DOHH2 (cell line): Measurements from ENCODE around the gene A1BG.

Source experiments
- H3F3A ChIP-seq: fragments of 200-600 bp; sonication (generic), shearing (Covaris generic); 2 replicates; pipeline ENCODE4 v1.6.0; 2016; ENCODE audit warnings: antibody characterized with exemption, mild to moderate bottlenecking; ENCODE audit not compliant: control insufficient read depth, insufficient read depth
- H3K27ac ChIP-seq: fragments of 200-600 bp; sonication (generic); 2 replicates; pipeline ENCODE4 v1.5.1; 2014; ENCODE audit warnings: low read depth, mild to moderate bottlenecking, low read length, moderate library complexity
- H3K27me3 ChIP-seq: fragments of 200-600 bp; sonication (generic); 2 replicates; pipeline ENCODE4 v1.6.1; 2014; ENCODE audit warnings: mild to moderate bottlenecking, low read length, mixed read lengths; ENCODE audit not compliant: control insufficient read depth
- H3K36me3 ChIP-seq: fragments of 200-600 bp; sonication (generic); 2 replicates; pipeline ENCODE4 v1.6.1; 2014; ENCODE audit warnings: mild to moderate bottlenecking, low read length, moderate library complexity, mixed read lengths; ENCODE audit not compliant: control insufficient read depth
- H3K4me1 ChIP-seq: fragments of 200-600 bp; sonication (generic); 2 replicates; pipeline ENCODE4 v1.6.1; 2014; ENCODE audit warnings: mild to moderate bottlenecking, low read length, mixed read lengths; ENCODE audit not compliant: control insufficient read depth
- H3K4me2 ChIP-seq: fragments of 200-600 bp; sonication (generic); 2 replicates; pipeline ENCODE4 v1.6.0; 2014; ENCODE audit warnings: mild to moderate bottlenecking, low read length, moderate library complexity
- H3K4me3 ChIP-seq: fragments of 200-600 bp; sonication (generic); 2 replicates; pipeline ENCODE4 v1.5.1; 2014; ENCODE audit warnings: mild to moderate bottlenecking, low read length, mixed read lengths
- H3K79me2 ChIP-seq: fragments of 200-600 bp; sonication (generic); 2 replicates; pipeline ENCODE4 v1.6.1; 2014; ENCODE audit warnings: mild to moderate bottlenecking, low read length, mixed read lengths; ENCODE audit not compliant: control insufficient read depth
- H3K9me2 ChIP-seq: fragments of 200-600 bp; sonication (generic); replicated peaks from 2 replicates; pipeline ENCODE4 v1.6.1; 2014; ENCODE audit warnings: mild to moderate bottlenecking, low read length, mixed read lengths; ENCODE audit not compliant: control insufficient read depth
- H3K9me3 ChIP-seq: fragments of 200-600 bp; sonication (generic); 2 replicates; pipeline ENCODE4 v1.6.1; 2014; ENCODE audit warnings: antibody characterized with exemption, low read length, mixed read lengths; ENCODE audit not compliant: control insufficient read depth, insufficient read depth
- H4K20me1 ChIP-seq: fragments of 200-600 bp; sonication (generic); 2 replicates; pipeline ENCODE4 v1.6.0; 2014; ENCODE audit warnings: low read depth, mild to moderate bottlenecking, antibody characterized with exemption, low read length, moderate library complexity; ENCODE audit not compliant: control insufficient read depth, insufficient read depth
- EZH2phosphoT487 ChIP-seq: fragments of 200-600 bp; sonication (generic); IDR thresholded peaks from 2 replicates; pipeline ENCODE4 v1.6.1; 2017; ENCODE audit warnings: borderline replicate concordance, mild to moderate bottlenecking, antibody characterized with exemption, low read length, moderate library complexity, mixed read lengths
- TF ChIP-seq, protein P1 (sequence below): fragments of 200-600 bp; sonication (generic); IDR thresholded peaks from one replicate; pipeline ENCODE4 v1.5.1; 2014; ENCODE audit warnings: antibody characterized with exemption, mild to moderate bottlenecking, low read depth, low read length; ENCODE audit not compliant: poor library complexity, severe bottlenecking

The A1BG gene

DNA sequence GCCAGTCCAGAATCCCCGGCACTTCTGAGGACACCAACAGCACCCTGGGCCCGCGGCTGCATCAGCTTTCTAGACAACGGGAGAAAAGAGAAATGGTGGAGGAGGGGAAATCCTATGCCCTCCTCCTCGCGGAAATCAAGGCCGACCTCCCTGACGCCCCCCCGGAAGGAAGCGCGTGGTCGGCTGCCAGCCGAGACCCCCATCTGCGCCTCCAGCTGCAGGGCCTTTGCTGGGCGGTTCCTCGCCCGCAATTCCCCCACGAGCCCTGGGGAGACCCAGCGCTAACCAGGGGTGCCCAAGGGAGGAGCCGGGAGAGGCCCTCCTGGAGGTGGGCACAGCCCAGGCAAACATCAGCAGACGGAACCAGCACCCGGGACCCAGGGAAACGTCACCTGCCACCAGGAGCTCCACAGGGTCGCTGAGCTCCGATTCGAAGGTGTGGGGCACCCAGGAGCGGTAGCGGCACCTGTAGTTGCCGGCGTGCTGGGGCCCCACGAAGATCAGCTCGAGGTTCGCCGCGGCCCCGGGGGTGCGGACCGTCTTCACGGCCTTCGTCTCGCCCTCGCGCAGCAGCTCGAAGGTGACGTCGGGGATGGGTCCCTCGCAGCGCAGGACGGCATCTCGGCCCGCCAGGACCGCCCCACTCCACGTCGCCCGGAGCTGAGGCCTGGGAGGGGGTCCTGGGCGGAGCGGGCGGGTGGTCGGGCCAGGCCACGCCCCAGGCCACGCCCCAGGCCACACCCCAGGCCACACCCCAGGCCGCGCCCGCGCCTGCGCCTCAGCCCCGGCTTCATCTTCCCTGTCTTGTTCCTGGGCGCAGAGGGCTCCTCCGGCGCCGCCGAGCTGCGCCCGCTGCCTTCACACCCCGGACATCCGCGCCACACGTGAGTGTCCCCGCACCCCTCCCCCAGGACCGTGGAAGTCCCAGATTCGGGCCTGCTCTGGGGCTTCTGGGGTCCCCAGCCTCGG, 6.0 kb downstream of the A1BG start:
- no peaks in the 10 kb centered on the region for H3K27me3 ChIP-seq
- H3K36me3 ChIP-seq = peaks cover 13% of the 10 kb centered on the region
- H3K4me1 ChIP-seq = peaks cover 27% of the 10 kb centered on the region
- H4K20me1 ChIP-seq = no peaks in the 10 kb centered on the region
- no peaks in the 10 kb centered on the region for H3K9me2 ChIP-seq
- peak overlapping the region; percentile 91 for H3K4me3 ChIP-seq
- peak overlapping the region; percentile 67 for H3K4me2 ChIP-seq
- peaks cover 32% of the 10 kb centered on the region for H3K79me2 ChIP-seq
- TF ChIP-seq, protein P1, sequence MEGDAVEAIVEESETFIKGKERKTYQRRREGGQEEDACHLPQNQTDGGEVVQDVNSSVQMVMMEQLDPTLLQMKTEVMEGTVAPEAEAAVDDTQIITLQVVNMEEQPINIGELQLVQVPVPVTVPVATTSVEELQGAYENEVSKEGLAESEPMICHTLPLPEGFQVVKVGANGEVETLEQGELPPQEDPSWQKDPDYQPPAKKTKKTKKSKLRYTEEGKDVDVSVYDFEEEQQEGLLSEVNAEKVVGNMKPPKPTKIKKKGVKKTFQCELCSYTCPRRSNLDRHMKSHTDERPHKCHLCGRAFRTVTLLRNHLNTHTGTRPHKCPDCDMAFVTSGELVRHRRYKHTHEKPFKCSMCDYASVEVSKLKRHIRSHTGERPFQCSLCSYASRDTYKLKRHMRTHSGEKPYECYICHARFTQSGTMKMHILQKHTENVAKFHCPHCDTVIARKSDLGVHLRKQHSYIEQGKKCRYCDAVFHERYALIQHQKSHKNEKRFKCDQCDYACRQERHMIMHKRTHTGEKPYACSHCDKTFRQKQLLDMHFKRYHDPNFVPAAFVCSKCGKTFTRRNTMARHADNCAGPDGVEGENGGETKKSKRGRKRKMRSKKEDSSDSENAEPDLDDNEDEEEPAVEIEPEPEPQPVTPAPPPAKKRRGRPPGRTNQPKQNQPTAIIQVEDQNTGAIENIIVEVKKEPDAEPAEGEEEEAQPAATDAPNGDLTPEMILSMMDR = no peak
- 0 out of 2 replicates have a peak, but pooled peaks cover 2% of the 10 kb centered on the region for H3F3A ChIP-seq
- H3K9me3 ChIP-seq = no peaks in the 10 kb centered on the region
- H3K27ac ChIP-seq = peak overlapping the region; percentile 29; the same call in 1 of the 2 replicates

DNA sequence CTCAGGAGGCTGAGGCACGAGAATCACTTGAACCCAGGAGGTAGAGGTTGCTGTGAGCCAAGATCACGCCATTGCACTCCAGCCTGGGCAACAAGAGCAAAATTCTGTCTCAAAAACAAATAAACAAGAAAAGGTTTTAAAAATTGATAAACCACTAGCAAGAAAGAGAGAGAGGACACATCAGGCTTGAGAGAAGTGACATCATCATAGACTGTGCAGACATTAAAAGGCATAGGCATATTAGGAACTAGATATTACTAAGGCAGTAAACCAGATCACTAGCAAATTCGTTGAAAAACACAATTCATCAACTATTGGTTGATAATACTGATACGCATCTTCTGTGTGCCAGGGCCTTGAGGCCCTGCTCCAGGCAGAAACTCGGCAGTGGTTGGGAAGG, 7.7 kb downstream of the A1BG start:
- Histone ChIP-seq H3F3A (0 out of 2 replicates have a peak, but pooled peaks cover 2% of the 10 kb centered on the region), H3K27ac (no peak overlapping the region), H3K79me2 (peaks cover 32% of the 10 kb centered on the region), H3K4me2 (0 out of 2 replicates have a peak overlapping the region, but pooled peaks have one; percentile 27), H3K4me1 (peaks cover 27% of the 10 kb centered on the region), H3K36me3 (peaks cover 11% of the 10 kb centered on the region), H3K9me3 (no peaks in the 10 kb centered on the region), H3K27me3 (no peaks in the 10 kb centered on the region), H4K20me1 (no peaks in the 10 kb centered on the region), H3K9me2 (no peaks in the 10 kb centered on the region), H3K4me3 (no peak overlapping the region)
- TF ChIP-seq, protein P1 = no peak
- TF ChIP-seq EZH2phosphoT487 = no peak

DNA sequence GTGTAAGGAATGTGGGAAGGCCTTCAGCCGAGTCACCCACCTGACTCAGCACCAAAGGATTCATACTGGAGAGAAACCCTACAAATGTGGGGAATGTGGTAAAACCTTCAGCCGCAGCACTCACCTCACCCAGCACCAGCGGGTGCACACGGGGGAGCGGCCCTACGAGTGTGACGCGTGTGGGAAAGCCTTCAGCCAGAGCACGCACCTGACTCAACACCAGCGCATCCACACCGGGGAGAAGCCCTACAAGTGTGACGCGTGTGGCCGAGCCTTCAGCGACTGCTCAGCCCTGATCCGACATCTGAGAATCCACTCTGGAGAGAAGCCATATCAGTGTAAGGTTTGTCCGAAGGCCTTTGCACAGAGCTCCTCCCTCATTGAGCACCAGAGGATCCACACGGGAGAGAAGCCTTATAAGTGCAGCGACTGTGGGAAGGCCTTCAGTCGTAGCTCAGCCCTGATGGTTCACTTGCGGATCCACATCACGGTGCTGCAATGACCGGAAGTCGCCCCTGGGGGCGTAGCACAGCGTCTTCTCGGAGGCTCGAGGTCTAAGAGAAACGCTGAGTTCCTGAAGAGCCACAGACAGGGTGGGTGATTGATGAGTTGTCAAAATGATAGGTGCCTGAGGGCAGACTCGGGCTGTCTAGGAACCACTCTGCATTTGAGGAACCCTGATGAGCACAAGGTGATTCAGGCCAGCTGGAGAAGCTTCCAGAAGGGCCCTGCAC, 14.3 kb downstream of the A1BG start:
- Histone ChIP-seq H3K9me3 (no peaks in the 10 kb centered on the region), H3K27me3 (no peaks in the 10 kb centered on the region), H3K4me3 (no peak overlapping the region), H4K20me1 (no peaks in the 10 kb centered on the region), H3K27ac (no peak overlapping the region), H3K4me1 (no peaks in the 10 kb centered on the region), H3F3A (no peaks in the 10 kb centered on the region), H3K36me3 (peaks cover 27% of the 10 kb centered on the region), H3K4me2 (no peak overlapping the region), H3K79me2 (no peaks in the 10 kb centered on the region), H3K9me2 (no peaks in the 10 kb centered on the region)
- TF ChIP-seq, protein P1 = no peak
- TF ChIP-seq EZH2phosphoT487 = no peak
